HG02870 (cell line): ENCODE data around the gene TEDC1.
A peak's percentile ranks its signal among the peaks of the same experiment; 100 is the strongest.

Source experiments
- ATAC-seq: cut with Tn5 transposase; IDR thresholded peaks from one replicate; pipeline ENCODE4 v1.9.1; 2021; ENCODE audit warnings: mild to moderate bottlenecking, moderate library complexity; ENCODE audit not compliant: unreplicated experiment

Gene TEDC1

GRCh38 chr14:105490572-105491365 is at the start of gene TEDC1:
TEDC1 (plus strand) TSS chr14:105491246; CDS start chr14:105491376, 130 bp downstream.
- peak; percentile 74 for ATAC-seq

- ATAC-seq = no peak
These were observed 48.9 kb upstream of the TEDC1 start for GRCh38 chr14:105442125-105442524.

GRCh38 chr14:105442834-105443233 is 48.2 kb upstream of the TEDC1 start:
- no peak for ATAC-seq

GRCh38 chr14:105444859-105445258 is 46.2 kb upstream of the TEDC1 start:
- ATAC-seq = no peak

GRCh38 chr14:105445290-105445689 is 45.8 kb upstream of the TEDC1 start:
- no peak for ATAC-seq

GRCh38 chr14:105445901-105446845 is 44.9 kb upstream of the TEDC1 start:
- ATAC-seq = no peak

- ATAC-seq = no peak
These were observed 44.1 kb upstream of the TEDC1 start for GRCh38 chr14:105446971-105447370.

GRCh38 chr14:105447651-105448640 is 43.1 kb upstream of the TEDC1 start:
- no peak for ATAC-seq

GRCh38 chr14:105448706-105449111 is 42.3 kb upstream of the TEDC1 start:
- ATAC-seq = no peak

- no peak for ATAC-seq
These were observed 41.5 kb upstream of the TEDC1 start for GRCh38 chr14:105449276-105450122.

GRCh38 chr14:105450123-105450505 is 40.9 kb upstream of the TEDC1 start:
- ATAC-seq = no peak

GRCh38 chr14:105450864-105451720 is 40.0 kb upstream of the TEDC1 start:
- no peak for ATAC-seq

- no peak for ATAC-seq
These were observed 38.1 kb upstream of the TEDC1 start for GRCh38 chr14:105452963-105453362.

- ATAC-seq = no peak
These were observed 37.2 kb upstream of the TEDC1 start for GRCh38 chr14:105453847-105454246.

GRCh38 chr14:105455086-105455640 is 35.9 kb upstream of the TEDC1 start:
- no peak for ATAC-seq

GRCh38 chr14:105455766-105456660 is 35.0 kb upstream of the TEDC1 start:
- no peak for ATAC-seq
